ENCODE measurements around the gene ZNF324.

Gene ZNF324

DNA sequence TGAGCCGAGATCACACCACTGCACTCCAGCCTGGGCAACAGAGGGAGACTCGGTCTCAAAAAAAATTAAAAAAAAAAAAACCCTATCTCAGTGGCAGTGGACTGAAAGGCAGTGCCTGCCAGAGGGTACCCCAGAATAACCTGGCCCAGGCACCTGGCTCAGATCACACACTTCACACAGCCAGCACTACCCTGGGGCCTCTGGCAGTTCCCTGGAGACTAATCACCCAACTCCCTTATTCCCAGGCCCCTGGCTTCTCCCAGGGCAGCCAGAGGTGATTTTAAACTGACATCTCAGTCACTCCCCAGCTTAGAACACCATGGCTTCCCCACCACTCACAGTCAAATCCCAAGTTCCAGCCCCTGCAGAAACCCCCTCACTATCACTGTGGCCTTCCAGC is 48.4 kb downstream of the ZNF324 start:
- no peaks in the 10 kb centered on the region for H3K27me3 ChIP-seq (ENCODE audit: insufficient read depth, low read length)
- no peaks in the 10 kb centered on the region for H4K20me1 ChIP-seq (ENCODE audit: insufficient read depth, low read length)
- H3K9ac ChIP-seq (ENCODE audit: low read length): peak overlapping the region; percentile 42
- no peak overlapping the region for H2AFZ ChIP-seq (ENCODE audit: low read length)
- no peak for TF ChIP-seq EZH2 (IDR thresholded peaks at IDR 0.05; ENCODE audit: borderline replicate concordance, low read length)
- TF ChIP-seq, protein P1, sequence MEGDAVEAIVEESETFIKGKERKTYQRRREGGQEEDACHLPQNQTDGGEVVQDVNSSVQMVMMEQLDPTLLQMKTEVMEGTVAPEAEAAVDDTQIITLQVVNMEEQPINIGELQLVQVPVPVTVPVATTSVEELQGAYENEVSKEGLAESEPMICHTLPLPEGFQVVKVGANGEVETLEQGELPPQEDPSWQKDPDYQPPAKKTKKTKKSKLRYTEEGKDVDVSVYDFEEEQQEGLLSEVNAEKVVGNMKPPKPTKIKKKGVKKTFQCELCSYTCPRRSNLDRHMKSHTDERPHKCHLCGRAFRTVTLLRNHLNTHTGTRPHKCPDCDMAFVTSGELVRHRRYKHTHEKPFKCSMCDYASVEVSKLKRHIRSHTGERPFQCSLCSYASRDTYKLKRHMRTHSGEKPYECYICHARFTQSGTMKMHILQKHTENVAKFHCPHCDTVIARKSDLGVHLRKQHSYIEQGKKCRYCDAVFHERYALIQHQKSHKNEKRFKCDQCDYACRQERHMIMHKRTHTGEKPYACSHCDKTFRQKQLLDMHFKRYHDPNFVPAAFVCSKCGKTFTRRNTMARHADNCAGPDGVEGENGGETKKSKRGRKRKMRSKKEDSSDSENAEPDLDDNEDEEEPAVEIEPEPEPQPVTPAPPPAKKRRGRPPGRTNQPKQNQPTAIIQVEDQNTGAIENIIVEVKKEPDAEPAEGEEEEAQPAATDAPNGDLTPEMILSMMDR (IDR thresholded peaks at IDR 0.05; ENCODE audit: low read length): no peak
- no peaks in the 10 kb centered on the region for H3K9me2 ChIP-seq (ENCODE audit: low read depth, low read length)
- H3K36me3 ChIP-seq (ENCODE audit: insufficient read depth, low read length): peaks cover 9% of the 10 kb centered on the region; the same call in 1 of the 2 replicates
- H3K27ac ChIP-seq (ENCODE audit: low read depth, low read length, poor library complexity, severe bottlenecking): peak overlapping the region; percentile 74
- peak overlapping the region; percentile 89 for H3K4me3 ChIP-seq (ENCODE audit: low read depth, low read length, poor library complexity, severe bottlenecking)
- H3K9me3 ChIP-seq (ENCODE audit: low read length): no peaks in the 10 kb centered on the region
- H3K79me2 ChIP-seq (ENCODE audit: insufficient read depth, low read length): peaks cover 5% of the 10 kb centered on the region; the same call in 1 of the 2 replicates
- H3F3A ChIP-seq (ENCODE audit: insufficient read depth, low read length): no peaks in the 10 kb centered on the region
- H3K4me1 ChIP-seq (ENCODE audit: insufficient read depth, low read length, severe bottlenecking): peaks cover 46% of the 10 kb centered on the region
- H3K4me2 ChIP-seq (ENCODE audit: low read length): peak overlapping the region; percentile 87

DNA sequence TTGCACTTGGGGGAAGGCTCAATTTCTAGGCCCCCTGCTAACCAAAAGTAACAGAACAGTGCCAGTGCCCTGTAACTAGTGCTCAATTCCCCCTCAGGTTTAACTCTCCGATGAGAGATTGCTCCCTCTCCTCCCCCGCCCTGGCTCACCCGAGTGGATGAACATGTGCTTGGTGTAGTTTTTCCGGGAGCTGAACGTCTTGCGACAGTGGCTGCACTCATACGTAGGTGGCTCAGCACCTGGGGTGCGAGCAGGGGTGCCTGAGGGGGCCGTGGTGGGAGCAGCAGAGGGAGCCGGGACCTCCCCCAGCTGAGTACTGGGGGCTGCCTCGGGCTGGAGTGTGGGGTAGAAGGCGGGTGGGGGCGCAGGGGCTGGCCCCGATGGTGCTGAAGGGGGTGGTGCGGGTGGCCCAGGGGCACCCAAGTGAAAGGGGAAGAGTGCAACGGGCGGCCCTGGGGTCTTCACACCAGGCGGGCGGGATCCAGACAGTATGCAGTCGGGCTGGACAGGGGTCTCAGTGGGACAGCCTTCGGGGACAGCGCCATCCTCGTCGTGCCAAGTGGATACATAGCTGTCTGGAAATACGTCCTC is 49.5 kb downstream of the ZNF324 start:
- peaks cover 5% of the 10 kb centered on the region; the same call in 1 of the 2 replicates for H3K79me2 ChIP-seq (ENCODE audit: insufficient read depth, low read length)
- no peaks in the 10 kb centered on the region for H3K27me3 ChIP-seq (ENCODE audit: insufficient read depth, low read length)
- no peaks in the 10 kb centered on the region for H3K9me2 ChIP-seq (ENCODE audit: low read depth, low read length)
- peak overlapping the region; percentile 89 for H3K4me3 ChIP-seq (ENCODE audit: low read depth, low read length, poor library complexity, severe bottlenecking)
- peaks cover 9% of the 10 kb centered on the region; the same call in 1 of the 2 replicates for H3K36me3 ChIP-seq (ENCODE audit: insufficient read depth, low read length)
- no peaks in the 10 kb centered on the region for H3K9me3 ChIP-seq (ENCODE audit: low read length)
- H3F3A ChIP-seq (ENCODE audit: insufficient read depth, low read length): no peaks in the 10 kb centered on the region
- H3K27ac ChIP-seq (ENCODE audit: low read depth, low read length, poor library complexity, severe bottlenecking): peak overlapping the region; percentile 74
- no peak for TF ChIP-seq EZH2 (IDR thresholded peaks at IDR 0.05; ENCODE audit: borderline replicate concordance, low read length)
- TF ChIP-seq, protein P1 (IDR thresholded peaks at IDR 0.05; ENCODE audit: low read length): no peak
- peak overlapping the region; percentile 87 for H3K4me2 ChIP-seq (ENCODE audit: low read length)
- H3K9ac ChIP-seq (ENCODE audit: low read length): peak overlapping the region; percentile 42; the same call in 1 of the 2 replicates
- H2AFZ ChIP-seq (ENCODE audit: low read length): no peak overlapping the region
- no peaks in the 10 kb centered on the region for H4K20me1 ChIP-seq (ENCODE audit: insufficient read depth, low read length)
- peaks cover 53% of the 10 kb centered on the region for H3K4me1 ChIP-seq (ENCODE audit: insufficient read depth, low read length, severe bottlenecking)

DNA sequence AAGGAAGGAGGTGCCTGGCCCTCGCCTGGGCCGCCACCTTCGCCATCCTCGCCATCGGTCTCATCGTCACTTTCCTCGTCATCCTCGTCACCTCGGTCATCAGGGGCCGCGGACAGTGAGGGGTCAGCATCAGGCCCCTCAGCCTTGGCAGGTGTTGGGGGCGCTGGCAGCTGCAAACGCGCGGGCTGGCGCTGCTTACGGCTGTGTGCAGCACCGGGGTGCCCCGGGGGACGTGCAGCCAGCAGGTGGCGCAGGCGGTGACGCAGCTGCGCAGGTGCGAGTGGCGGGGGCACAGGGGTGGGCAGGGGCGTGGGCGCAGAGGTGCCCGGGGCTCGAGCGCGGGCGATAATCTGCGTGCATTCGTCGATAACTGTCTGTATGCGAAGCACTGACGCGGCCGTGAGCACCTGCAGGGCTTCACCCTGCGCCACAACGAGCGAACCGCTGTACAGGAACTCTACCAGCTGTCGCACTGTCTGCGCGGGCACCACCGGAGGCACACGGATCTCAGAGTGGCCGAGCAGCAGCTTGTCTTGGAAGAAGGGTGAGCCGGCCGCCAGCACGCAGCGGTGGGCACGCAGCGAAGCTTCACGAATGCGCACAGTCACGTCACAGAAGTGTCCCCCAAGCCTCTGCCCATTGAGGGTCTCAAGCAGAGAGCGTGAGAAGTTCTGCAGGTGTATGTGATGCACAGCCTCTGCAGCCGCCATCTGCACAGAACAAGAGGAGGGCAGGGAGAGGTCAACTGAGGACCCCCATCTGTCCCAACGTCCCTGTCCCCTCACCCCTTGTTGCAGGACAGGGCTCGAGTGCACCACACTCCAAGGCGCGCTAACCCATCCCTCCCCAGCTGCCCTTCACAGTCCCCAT is 50.3 kb downstream of the ZNF324 start:
- no peak overlapping the region for H3K27ac ChIP-seq (ENCODE audit: low read depth, low read length, poor library complexity, severe bottlenecking)
- H3K9ac ChIP-seq (ENCODE audit: low read length): no peak overlapping the region
- no peaks in the 10 kb centered on the region for H3F3A ChIP-seq (ENCODE audit: insufficient read depth, low read length)
- peaks cover 5% of the 10 kb centered on the region; the same call in 1 of the 2 replicates for H3K79me2 ChIP-seq (ENCODE audit: insufficient read depth, low read length)
- H3K4me1 ChIP-seq (ENCODE audit: insufficient read depth, low read length, severe bottlenecking): peaks cover 56% of the 10 kb centered on the region
- H3K27me3 ChIP-seq (ENCODE audit: insufficient read depth, low read length): no peaks in the 10 kb centered on the region
- no peak for TF ChIP-seq EZH2 (IDR thresholded peaks at IDR 0.05; ENCODE audit: borderline replicate concordance, low read length)
- TF ChIP-seq, protein P1 (IDR thresholded peaks at IDR 0.05; ENCODE audit: low read length): peak; percentile 17; the same call in 1 of the 2 replicates
- H2AFZ ChIP-seq (ENCODE audit: low read length): no peak overlapping the region
- no peak overlapping the region for H3K4me2 ChIP-seq (ENCODE audit: low read length)
- no peaks in the 10 kb centered on the region for H3K9me2 ChIP-seq (ENCODE audit: low read depth, low read length)
- peaks cover 9% of the 10 kb centered on the region; the same call in 1 of the 2 replicates for H3K36me3 ChIP-seq (ENCODE audit: insufficient read depth, low read length)
- no peak overlapping the region for H3K4me3 ChIP-seq (ENCODE audit: low read depth, low read length, poor library complexity, severe bottlenecking)
- H3K9me3 ChIP-seq (ENCODE audit: low read length): no peaks in the 10 kb centered on the region
- no peaks in the 10 kb centered on the region for H4K20me1 ChIP-seq (ENCODE audit: insufficient read depth, low read length)

All from OCI-LY1 (cell line).